ENCODE data around the gene PAK4. TPM values are rescaled to one million over a fixed set of nuclear protein-coding genes. Genes with fewer than 3 reads are reported as not detected.
"Not testable (repeated sequence)": the region's sequence is repeated elsewhere in the genome, so short reads cannot be mapped to it uniquely, and the experiment has no call there.

The PAK4 gene
- 1.9 TPM for total RNA-seq

GRCh38 chr19:39125554-39126311 lies at the start of gene PAK4:
Gene PAK4, plus strand, starts transcription at chr19:39125786. Its CDS starts 43,768 bp downstream, at chr19:39169554.
- DNase-seq = peak; percentile 96

- DNase-seq = no peak
Measured at GRCh38 chr19:39077323-39077722, 48.3 kb upstream of the PAK4 start.

- peak; percentile 6 for DNase-seq
Measured at GRCh38 chr19:39078436-39079200, 47.0 kb upstream of the PAK4 start.

GRCh38 chr19:39080431-39080830 lies 45.2 kb upstream of the PAK4 start:
- no peak for DNase-seq

GRCh38 chr19:39082167-39082566 lies 43.4 kb upstream of the PAK4 start:
- no peak for DNase-seq

DNA sequence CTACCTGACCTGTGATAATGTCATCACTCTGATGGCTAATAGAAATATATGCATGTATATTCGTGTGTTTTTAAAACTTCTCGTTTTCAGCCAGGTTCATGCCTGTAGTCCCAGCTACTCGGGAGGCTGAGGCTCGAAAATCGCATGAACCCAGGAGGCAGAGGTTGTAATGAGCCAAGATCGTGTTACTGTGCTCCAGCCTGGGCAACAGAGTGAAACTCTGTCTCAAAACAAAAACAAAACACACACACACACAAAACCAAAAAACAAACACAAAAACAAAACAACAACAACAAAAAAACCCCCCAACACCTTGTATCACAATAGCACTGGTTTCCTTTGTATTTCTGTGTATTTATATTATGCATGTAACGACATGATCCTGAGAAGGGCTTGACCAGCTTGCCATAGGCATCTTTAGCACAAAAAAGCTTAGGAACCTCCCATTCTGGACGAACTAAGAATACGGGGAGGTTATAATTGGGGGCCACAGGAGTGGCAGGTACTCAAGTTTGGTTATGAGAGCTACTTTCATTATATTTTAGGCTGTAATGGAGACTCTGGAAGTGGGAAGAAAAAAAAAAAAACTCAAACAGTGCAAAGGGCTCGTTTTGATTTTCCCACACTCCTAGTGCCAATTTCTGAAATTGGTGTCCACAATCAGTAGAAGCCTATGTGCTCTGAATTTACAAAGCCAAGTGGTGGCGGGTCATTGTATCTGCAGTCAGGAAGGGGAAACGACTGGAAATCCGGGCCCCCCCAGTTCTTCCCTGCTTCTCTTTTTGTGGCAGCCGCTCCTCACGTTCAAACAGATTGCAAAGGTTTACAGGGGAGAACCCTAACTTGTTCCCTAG lies 42.6 kb upstream of the PAK4 start:
- no peak for DNase-seq

GRCh38 chr19:39083599-39083982 lies 42.0 kb upstream of the PAK4 start:
- no peak for DNase-seq

DNA sequence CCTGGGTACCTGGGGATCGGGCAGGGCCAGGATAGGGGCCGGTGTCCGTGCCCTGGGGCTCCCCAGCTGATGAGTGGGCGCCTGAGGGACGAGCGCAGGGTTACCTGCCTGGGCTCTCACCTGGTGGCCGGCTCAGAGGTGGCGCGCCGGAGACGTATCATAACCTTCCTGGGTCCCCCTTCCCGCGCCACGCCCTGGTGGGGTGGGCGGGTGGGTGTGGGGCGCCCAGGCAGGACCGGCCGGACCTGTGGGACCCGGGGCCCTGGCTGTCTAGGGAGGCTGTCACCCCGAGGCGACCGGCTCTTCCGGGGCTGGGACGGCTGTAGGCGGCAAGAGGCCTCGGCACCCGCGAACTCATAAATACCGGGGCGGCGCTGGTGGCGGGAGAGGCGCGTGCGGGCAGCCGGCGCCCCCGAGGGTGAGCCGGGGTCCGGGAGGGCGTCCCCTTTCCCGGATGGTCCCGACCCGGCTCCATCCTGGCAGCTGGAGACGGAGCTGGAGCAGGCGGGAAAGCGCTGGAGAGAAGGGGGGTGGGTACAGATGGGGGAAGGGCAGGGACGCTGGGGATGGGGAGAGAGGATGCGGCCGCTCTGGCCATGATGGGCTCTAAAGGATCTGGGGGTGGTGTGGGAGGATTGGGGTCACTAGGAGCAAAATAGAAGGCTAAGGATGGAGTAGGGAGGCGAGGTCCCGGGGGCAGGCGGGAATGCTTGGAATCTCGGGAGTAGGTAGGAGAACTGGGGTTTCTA lies 41.4 kb upstream of the PAK4 start, which contains the start of gene ACP7:
TSS of gene ACP7 (plus strand) at position 386 of the 749 bp plus-strand sequence. CDS start 902 bp downstream, outside the sequence.
- no peak for DNase-seq

DNA sequence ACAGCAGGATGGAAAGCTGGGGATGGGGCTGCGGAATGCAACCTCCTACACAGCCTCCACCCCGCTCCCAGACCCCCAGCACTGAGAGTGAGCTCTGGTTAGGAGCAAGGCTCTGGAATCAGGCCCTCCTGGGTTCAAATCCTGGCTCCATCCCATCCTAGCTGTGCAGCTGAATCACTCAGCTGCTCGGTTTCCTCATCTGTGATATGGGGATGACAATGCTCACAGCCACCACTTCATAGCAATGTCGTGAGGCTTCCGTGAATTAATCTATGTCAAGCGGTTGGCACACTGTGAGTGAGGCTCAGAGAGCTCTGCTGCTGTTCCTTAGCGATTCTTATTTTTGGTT lies 40.9 kb upstream of the PAK4 start:
- DNase-seq = no peak

DNA sequence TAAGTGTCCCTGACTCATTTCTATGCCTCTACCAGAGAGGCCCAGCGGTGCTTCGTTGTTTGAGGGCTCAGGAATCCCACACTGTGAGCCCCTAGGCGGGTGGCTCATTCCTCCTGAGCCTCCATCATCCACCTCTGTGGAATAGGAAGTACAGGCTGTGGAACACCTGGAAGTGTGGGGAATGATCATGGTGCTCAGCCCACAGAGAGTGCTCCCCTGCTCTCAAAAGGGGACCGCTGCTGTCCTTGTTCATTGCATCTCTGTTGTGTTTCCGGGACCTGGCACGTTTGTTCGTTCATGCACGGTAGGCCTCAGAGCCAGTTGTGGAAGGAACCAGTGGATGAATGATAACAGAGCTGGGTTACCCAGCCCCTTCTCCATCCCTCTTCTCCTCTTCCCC lies 40.2 kb upstream of the PAK4 start:
- DNase-seq = no peak

DNA sequence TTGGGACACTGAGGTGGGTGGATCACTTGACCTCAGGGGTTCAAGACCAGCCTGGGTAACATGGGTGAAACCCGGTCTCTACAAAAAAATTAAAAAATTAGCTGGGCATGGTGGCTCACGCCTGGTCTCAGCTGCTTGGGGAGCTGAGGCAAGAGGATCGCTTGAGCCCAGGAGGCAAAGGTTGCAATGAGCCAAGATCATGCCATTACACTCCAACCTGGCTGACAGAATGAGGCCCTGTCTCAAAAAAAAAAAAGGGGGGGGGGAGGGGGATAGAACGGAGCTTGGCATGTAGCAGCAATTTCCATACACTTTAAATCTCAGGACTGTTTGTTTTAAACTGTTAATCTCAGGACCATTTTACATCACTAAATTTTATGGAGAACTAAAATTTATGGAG lies 39.2 kb upstream of the PAK4 start:
- no peak for DNase-seq

- DNase-seq = no peak
Measured at GRCh38 chr19:39087907-39088686, 37.5 kb upstream of the PAK4 start.

DNA sequence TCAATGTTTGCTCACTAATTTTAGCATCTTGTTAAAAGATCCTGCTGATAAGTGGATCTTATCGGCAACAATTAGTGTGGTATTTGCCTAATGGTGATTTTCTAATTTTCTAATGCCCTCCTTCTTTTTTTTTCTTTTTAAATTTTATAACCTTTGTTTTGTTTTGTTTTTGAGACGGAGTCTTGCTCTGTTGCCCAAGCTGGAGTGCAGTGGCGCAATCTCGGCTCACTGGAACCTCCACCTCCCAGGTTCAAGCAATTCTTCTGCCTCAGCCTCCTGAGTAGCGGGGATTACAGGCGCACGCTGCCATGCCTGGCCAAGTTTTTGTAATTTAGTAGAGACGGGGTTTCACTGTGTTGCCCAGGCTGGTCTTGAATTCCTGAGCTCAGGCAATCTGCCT lies 35.6 kb upstream of the PAK4 start:
- not testable (repeated sequence) for DNase-seq

- no peak for DNase-seq
Measured at GRCh38 chr19:39090881-39091280, 34.7 kb upstream of the PAK4 start.

DNA sequence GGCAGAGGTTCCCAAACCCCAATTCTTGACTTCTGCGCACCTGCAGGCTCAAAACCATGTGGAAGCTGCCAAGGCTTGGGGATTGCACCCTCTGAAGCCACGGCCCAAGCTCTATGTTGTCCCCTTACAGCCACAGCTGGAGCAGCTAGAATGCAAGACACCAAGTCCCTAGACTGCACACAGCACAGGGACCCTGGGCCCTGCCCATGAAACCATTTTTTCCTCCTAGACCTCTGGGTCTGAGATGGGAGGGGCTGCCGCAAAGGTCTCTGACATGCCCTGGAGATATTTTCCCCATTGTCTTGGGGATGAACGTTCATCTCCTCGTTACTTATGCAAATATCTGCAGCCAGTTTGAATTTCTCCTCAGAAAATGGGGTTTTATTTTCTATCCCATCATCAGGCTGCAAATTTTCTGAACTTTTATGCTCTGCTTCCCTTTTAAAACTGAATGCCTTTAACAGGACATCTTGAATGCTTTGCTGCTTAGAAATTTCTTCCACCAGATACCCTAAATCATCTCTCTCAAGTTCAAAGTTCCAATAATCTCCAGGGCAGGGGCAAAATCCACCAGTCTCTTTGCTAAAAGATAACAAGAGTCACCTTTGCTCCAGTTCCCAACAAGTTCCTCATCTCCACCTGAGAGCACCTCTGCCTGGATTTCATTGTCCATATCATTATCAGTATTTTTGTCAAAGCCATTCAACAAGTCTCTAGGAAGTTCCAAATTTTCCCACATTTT lies 29.6 kb upstream of the PAK4 start:
- not testable (repeated sequence) for DNase-seq

DNA sequence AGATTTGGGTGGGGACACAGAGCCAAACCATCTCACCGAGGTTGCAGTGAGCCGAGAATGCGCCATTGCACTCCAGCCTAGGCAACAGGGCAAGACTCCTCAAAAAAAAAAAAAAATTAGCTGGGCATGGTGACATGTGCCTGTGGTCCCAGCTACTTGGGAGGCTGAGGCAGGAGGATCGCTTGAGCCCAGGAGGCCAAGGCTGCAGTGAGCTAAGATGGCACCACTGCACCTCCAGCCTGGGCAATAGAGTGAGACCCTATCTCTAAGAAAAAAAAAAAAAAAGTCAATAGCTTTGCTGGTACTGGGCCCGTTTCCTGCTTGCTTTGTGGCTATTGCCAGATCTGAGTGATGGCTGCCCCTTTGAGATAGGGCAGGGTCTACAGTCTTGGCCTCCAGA lies 28.3 kb upstream of the PAK4 start:
- no peak for DNase-seq

DNA sequence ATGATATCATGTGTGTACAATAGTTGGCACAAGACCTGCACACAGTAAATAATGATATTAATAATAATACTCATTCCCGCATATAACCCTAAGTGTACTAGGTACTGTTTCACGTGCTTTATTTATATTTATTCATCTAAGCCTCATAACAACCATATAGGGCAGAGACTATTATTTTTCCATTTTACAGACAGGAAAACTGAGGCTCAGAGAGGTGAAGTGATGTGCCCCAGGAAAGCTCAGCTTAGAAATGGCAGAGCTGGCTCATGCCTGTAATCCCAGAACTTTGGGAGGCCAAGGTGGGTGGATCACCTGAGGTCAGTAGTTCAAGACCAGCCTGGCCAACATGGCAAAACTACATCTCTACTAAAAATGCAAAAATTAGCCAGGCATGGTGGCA lies 27.9 kb upstream of the PAK4 start:
- no peak for DNase-seq

DNA sequence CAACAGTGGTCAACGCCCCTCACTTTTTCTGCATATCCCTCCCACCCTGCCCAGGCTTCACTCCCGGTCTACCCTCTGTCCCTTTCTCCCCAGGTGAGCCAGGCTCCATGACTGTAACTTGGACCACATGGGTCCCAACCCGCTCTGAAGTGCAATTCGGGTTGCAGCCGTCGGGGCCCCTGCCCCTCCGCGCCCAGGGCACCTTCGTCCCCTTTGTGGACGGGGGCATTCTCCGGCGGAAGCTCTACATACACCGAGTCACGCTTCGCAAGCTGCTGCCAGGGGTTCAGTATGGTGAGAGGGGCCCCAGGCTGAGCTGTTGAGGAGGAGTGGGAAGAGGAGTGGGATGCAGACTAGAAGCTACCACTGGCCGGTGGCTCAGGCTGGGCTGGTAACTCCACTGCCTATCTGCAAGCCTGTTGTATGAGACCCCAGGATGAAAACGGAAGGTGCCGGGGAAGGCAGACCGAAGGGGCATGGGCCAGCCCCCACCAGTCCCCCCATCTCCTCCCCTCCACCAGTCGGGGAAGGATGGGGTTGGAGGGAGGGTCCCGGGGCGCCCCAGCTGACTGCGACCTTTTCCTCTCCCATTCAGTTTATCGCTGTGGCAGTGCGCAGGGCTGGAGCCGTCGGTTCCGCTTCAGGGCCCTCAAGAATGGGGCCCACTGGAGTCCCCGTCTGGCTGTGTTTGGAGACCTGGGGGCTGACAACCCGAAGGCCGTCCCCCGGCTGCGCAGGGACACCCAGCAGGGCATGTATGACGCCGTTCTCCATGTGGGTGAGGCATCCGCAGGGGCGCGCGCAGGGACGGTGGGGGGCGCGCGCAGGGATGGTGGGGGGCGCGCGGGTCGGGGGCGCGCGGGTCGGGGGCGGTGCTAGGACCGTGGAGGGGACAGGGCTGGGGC lies 27.0 kb upstream of the PAK4 start:
- DNase-seq = no peak

DNA sequence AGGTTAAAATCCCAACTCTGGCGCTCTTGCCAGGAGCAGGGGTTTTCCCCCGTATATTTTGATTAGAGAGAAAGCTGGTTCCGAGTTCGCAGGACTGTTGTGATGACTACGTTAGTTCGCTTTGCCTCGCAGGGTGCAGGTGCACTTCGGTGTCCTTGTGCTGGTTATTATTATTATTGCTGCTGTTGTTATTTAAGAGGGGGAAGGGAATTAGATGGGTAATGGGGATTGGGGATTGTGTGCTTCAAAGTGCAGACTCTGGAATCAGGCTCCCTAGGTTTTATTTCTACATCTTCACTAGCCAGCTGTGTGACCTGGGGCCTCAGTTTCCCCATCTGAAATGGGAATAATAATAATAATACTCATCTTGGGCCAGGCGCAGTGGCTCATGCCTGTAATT lies 26.2 kb upstream of the PAK4 start:
- DNase-seq = no peak
